H9 (cell line): ENCODE results near the gene MED7. TPM values are rescaled to one million over a fixed set of nuclear protein-coding genes. Genes with fewer than 3 reads are reported as not detected.

Experiments used
- DNase-seq: peaks from one replicate; pipeline ENCODE4 v3.0.0-alpha.2; 2017
- H2AFZ ChIP-seq: one replicate; pipeline ENCODE4 v1.6.1; 2013; ENCODE audit warnings: mild to moderate bottlenecking, low read length, control low read depth, moderate library complexity
- H2AK5ac ChIP-seq: 2 replicates; pipeline ENCODE4 v1.6.1; 2013; ENCODE audit warnings: low read length, control low read depth, mixed read lengths; ENCODE audit not compliant: insufficient read length
- H2BK120ac ChIP-seq: one replicate; pipeline ENCODE4 v1.6.1; 2013; ENCODE audit warnings: low read depth, mild to moderate bottlenecking, low read length, control low read depth, inconsistent platforms; ENCODE audit not compliant: poor library complexity, severe bottlenecking
- H2BK12ac ChIP-seq: 2 replicates; pipeline ENCODE4 v1.6.1; 2013; ENCODE audit warnings: low read length, control low read depth, mixed read lengths, low read depth; ENCODE audit not compliant: insufficient read length
- H2BK15ac ChIP-seq: 2 replicates; pipeline ENCODE4 v1.6.1; 2013; ENCODE audit warnings: low read depth, low read length, control low read depth
- H2BK20ac ChIP-seq: one replicate; pipeline ENCODE4 v1.6.1; 2013; ENCODE audit warnings: low read depth, mild to moderate bottlenecking, low read length, control low read depth, inconsistent platforms; ENCODE audit not compliant: poor library complexity, severe bottlenecking
- H2BK5ac ChIP-seq: 2 replicates; pipeline ENCODE4 v1.6.1; 2013; ENCODE audit warnings: low read length, control low read depth, mixed read lengths; ENCODE audit not compliant: insufficient read length
- H3K14ac ChIP-seq: 2 replicates; pipeline ENCODE4 v1.6.1; 2013; ENCODE audit warnings: low read length, control low read depth; ENCODE audit not compliant: insufficient read depth
- H3K18ac ChIP-seq: 2 replicates; pipeline ENCODE4 v1.6.1; 2013; ENCODE audit warnings: low read depth, mild to moderate bottlenecking, mixed read lengths, low read length, control low read depth; ENCODE audit not compliant: insufficient read length
- H3K23ac ChIP-seq: 2 replicates; pipeline ENCODE4 v1.6.1; 2013; ENCODE audit warnings: low read length, control low read depth, mixed read lengths, low read depth; ENCODE audit not compliant: insufficient read length
- H3K23me2 ChIP-seq: 2 replicates; pipeline ENCODE4 v1.6.1; 2013; ENCODE audit warnings: low read depth, mild to moderate bottlenecking, mixed read lengths, low read length, control low read depth; ENCODE audit not compliant: insufficient read length, poor library complexity, severe bottlenecking
- H3K27ac ChIP-seq: 2 replicates; pipeline ENCODE4 v1.5.1; 2013; ENCODE audit warnings: low read length, control low read depth, mixed read lengths, low read depth; ENCODE audit not compliant: insufficient read length
- H3K27me3 ChIP-seq: 2 replicates; pipeline ENCODE4 v1.6.1; 2013; ENCODE audit warnings: low read length, control low read depth, inconsistent platforms; ENCODE audit not compliant: insufficient read depth
- H3K4ac ChIP-seq: 2 replicates; pipeline ENCODE4 v1.6.1; 2013; ENCODE audit warnings: low read depth, mild to moderate bottlenecking, control low read depth, inconsistent platforms, low read length, moderate library complexity
- H3K4me1 ChIP-seq: 2 replicates; pipeline ENCODE4 v1.6.1; 2013; ENCODE audit warnings: low read length, control low read depth, inconsistent platforms; ENCODE audit not compliant: insufficient read depth
- H3K4me2 ChIP-seq: 2 replicates; pipeline ENCODE4 v1.6.1; 2013; ENCODE audit warnings: low read length, control low read depth, mixed read lengths; ENCODE audit not compliant: insufficient read length, insufficient read depth
- H3K56ac ChIP-seq: 2 replicates; pipeline ENCODE4 v1.6.1; 2013; ENCODE audit warnings: low read depth, mild to moderate bottlenecking, mixed read lengths, low read length, control low read depth; ENCODE audit not compliant: insufficient read length
- H3K79me1 ChIP-seq: 2 replicates; pipeline ENCODE4 v1.6.1; 2013; ENCODE audit warnings: low read depth, mild to moderate bottlenecking, moderate library complexity, low read length, control low read depth, inconsistent platforms; ENCODE audit not compliant: insufficient read depth, poor library complexity, severe bottlenecking
- H3K79me2 ChIP-seq: 2 replicates; pipeline ENCODE4 v1.6.1; 2013; ENCODE audit warnings: low read length, control low read depth, inconsistent platforms; ENCODE audit not compliant: insufficient read depth
- H3K9ac ChIP-seq: 2 replicates; pipeline ENCODE4 v1.6.1; 2013; ENCODE audit warnings: low read length, control low read depth, mixed read lengths; ENCODE audit not compliant: insufficient read length; ENCODE audit errors: extremely low read depth
- H3K9me3 ChIP-seq: one replicate; pipeline ENCODE4 v1.6.1; 2013; ENCODE audit warnings: low read depth, low read length, inconsistent platforms; ENCODE audit not compliant: control insufficient read depth
- H3T11ph ChIP-seq: one replicate; pipeline ENCODE4 v1.6.1; 2013; ENCODE audit warnings: mild to moderate bottlenecking, low read length, control low read depth, inconsistent platforms
- H4K20me1 ChIP-seq: one replicate; pipeline ENCODE4 v1.6.1; 2013; ENCODE audit not compliant: control insufficient read depth, insufficient read length, insufficient read depth
- H4K5ac ChIP-seq: 2 replicates; pipeline ENCODE4 v1.6.1; 2013; ENCODE audit warnings: low read depth, mild to moderate bottlenecking, mixed read lengths, low read length, control low read depth; ENCODE audit not compliant: insufficient read length
- H4K8ac ChIP-seq: replicated peaks from 2 replicates; pipeline ENCODE4 v1.6.1; 2013; ENCODE audit warnings: low read length, control low read depth, mixed read lengths, low read depth; ENCODE audit not compliant: insufficient read length
- H4K91ac ChIP-seq: 2 replicates; pipeline ENCODE4 v1.6.1; 2013; ENCODE audit warnings: low read depth, mild to moderate bottlenecking, moderate library complexity, mixed read lengths, low read length, control low read depth; ENCODE audit not compliant: insufficient read length
- H3K27ac Mint-ChIP-seq, 3 experiments: 2 replicates in 2 of 3; 3 replicates in 1 of 3; pipeline ENCODE4 v1.8.0; 2020 to 2021; ENCODE audit warnings: mixed read lengths in 3 of 3, mild to moderate bottlenecking in 1 of 3, moderate library complexity in 1 of 3
- H3K27me3 Mint-ChIP-seq: 2 replicates; pipeline ENCODE4 v1.8.0; 2021; ENCODE audit warnings: low read depth, mild to moderate bottlenecking, moderate library complexity, mixed read lengths
- H3K36me3 Mint-ChIP-seq, 3 experiments: 2 replicates in 2 of 3; 3 replicates in 1 of 3; pipeline ENCODE4 v1.8.0; 2020 to 2021; ENCODE audit warnings: low read depth in 3 of 3, mixed read lengths in 3 of 3; ENCODE audit not compliant: insufficient read depth in 1 of 3
- H3K4me1 Mint-ChIP-seq, 2 experiments: 2 replicates each; pipeline ENCODE4 v1.8.0; 2020; ENCODE audit warnings: mixed read lengths in 2 of 2
- H3K4me3 Mint-ChIP-seq, 2 experiments: 2 replicates in 1 of 2; 3 replicates in 1 of 2; pipeline ENCODE4 v1.8.0; 2020 to 2021; ENCODE audit warnings: mild to moderate bottlenecking in 2 of 2, mixed read lengths in 2 of 2, moderate library complexity in 1 of 2
- H3K9me3 Mint-ChIP-seq, 2 experiments: 2 replicates in 1 of 2; 3 replicates in 1 of 2; pipeline ENCODE4 v1.8.0; 2020; ENCODE audit warnings: mild to moderate bottlenecking in 2 of 2, mixed read lengths in 2 of 2, moderate library complexity in 1 of 2
- CTCF ChIP-seq: fragments of 200-600 bp; sonication (generic); conservative IDR thresholded peaks from 3 replicates; pipeline ENCODE4 v1.8.0; 2021; ENCODE audit warnings: antibody characterized with exemption, mild to moderate bottlenecking
- WGBS: extraction: QIAGEN DNeasy Blood & Tissue Kit; methylation state at CpG from one replicate; pipeline ENCODE4 v1.1.7; 2013; ENCODE audit warnings: missing lambda C conversion rate, low lambda C conversion rate, mixed read lengths; ENCODE audit not compliant: insufficient read length; ENCODE audit errors: extremely low coverage; 5-methylcytosine and 5-hydroxymethylcytosine counted together
- total RNA-seq: library from RNA; stranded (reverse); gene quantifications from 2 replicates; pipeline ENCODE4 v1.2.1, GENCODE V29; 2021

MED7 gene
- total RNA-seq, 1 experiment from 2014 or later: 10.7 TPM

GRCh38 chr5:157115502-157115901, 27.2 kb downstream of the MED7 start:
- no peaks in the 10 kb centered on the region for H3K9me3 ChIP-seq
- H3K27me3 Mint-ChIP-seq: no peaks in the 10 kb centered on the region
- H3K14ac ChIP-seq: no peak overlapping the region
- no peak overlapping the region for H3T11ph ChIP-seq
- H3K18ac ChIP-seq: no peak overlapping the region
- no CpG with 5 or more reads among the region's 1 CpG for WGBS
- no peak overlapping the region for H3K27ac ChIP-seq
- H3K4ac ChIP-seq: no peak overlapping the region
- no peaks in the 10 kb centered on the region for H3K79me2 ChIP-seq
- H3K27me3 ChIP-seq: no peaks in the 10 kb centered on the region
- no peaks in the 10 kb centered on the region for H3K23me2 ChIP-seq
- H2BK12ac ChIP-seq: no peak overlapping the region
- H3K9ac ChIP-seq: no peak overlapping the region
- H3K79me1 ChIP-seq: no peaks in the 10 kb centered on the region
- H4K5ac ChIP-seq: no peak overlapping the region
- no peak overlapping the region for H2BK15ac ChIP-seq
- no peak overlapping the region for H4K8ac ChIP-seq
- H3K56ac ChIP-seq: no peak overlapping the region
- no peak overlapping the region for H3K4me2 ChIP-seq
- H2BK5ac ChIP-seq: no peak overlapping the region
- H3K36me3 Mint-ChIP-seq: no peaks in the 10 kb centered on the region
- H2BK20ac ChIP-seq: no peak overlapping the region
- H3K23ac ChIP-seq: no peak overlapping the region
- no peak overlapping the region for H2BK120ac ChIP-seq
- no peak overlapping the region for H2AFZ ChIP-seq
- no peak for TF ChIP-seq CTCF
- no peak overlapping the region for H3K27ac Mint-ChIP-seq
- H4K91ac ChIP-seq: no peak overlapping the region
- H3K4me1 ChIP-seq: no peaks in the 10 kb centered on the region
- no peaks in the 10 kb centered on the region for H3K9me3 Mint-ChIP-seq
- no peaks in the 10 kb centered on the region for H4K20me1 ChIP-seq
- no peak overlapping the region for H3K4me3 Mint-ChIP-seq
- no peak overlapping the region for H2AK5ac ChIP-seq
- DNase-seq: no peak
- H3K4me1 Mint-ChIP-seq: peaks cover 8% of the 10 kb centered on the region in 2 experiments; a peak in 3 of 4 replicates
